Nephron (organoid): ENCODE data around the gene RND2.
A peak's percentile ranks its signal among the peaks of the same experiment; 100 is the strongest.

ENCODE experiments used
- H3K27ac Mint-ChIP-seq, 3 experiments: 2 replicates each; pipeline ENCODE4 v1.8.0; 2020; ENCODE audit warnings: mixed read lengths in 3 of 3, mild to moderate bottlenecking in 2 of 3, moderate library complexity in 1 of 3
- H3K27me3 Mint-ChIP-seq: 2 replicates; pipeline ENCODE4 v1.8.0; 2021; ENCODE audit warnings: low read depth, mild to moderate bottlenecking, moderate library complexity, mixed read lengths
- H3K36me3 Mint-ChIP-seq: 2 replicates; pipeline ENCODE4 v1.8.0; 2020; ENCODE audit warnings: low read depth, mixed read lengths
- H3K4me1 Mint-ChIP-seq: 2 replicates; pipeline ENCODE4 v1.8.0; 2020; ENCODE audit warnings: mixed read lengths
- H3K4me3 Mint-ChIP-seq, 3 experiments: 2 replicates each; pipeline ENCODE4 v1.8.0; 2020; ENCODE audit warnings: mild to moderate bottlenecking in 3 of 3, mixed read lengths in 3 of 3, moderate library complexity in 2 of 3
- H3K9me3 Mint-ChIP-seq: 2 replicates; pipeline ENCODE4 v1.8.0; 2020; ENCODE audit warnings: mixed read lengths
- CTCF ChIP-seq, 3 experiments: fragments of 200-600 bp; sonication (generic); IDR thresholded peaks; one replicate each; pipeline ENCODE4 v1.5.0; 2021; ENCODE audit warnings: antibody characterized with exemption in 3 of 3; ENCODE audit not compliant: unreplicated experiment in 3 of 3

The RND2 gene

DNA sequence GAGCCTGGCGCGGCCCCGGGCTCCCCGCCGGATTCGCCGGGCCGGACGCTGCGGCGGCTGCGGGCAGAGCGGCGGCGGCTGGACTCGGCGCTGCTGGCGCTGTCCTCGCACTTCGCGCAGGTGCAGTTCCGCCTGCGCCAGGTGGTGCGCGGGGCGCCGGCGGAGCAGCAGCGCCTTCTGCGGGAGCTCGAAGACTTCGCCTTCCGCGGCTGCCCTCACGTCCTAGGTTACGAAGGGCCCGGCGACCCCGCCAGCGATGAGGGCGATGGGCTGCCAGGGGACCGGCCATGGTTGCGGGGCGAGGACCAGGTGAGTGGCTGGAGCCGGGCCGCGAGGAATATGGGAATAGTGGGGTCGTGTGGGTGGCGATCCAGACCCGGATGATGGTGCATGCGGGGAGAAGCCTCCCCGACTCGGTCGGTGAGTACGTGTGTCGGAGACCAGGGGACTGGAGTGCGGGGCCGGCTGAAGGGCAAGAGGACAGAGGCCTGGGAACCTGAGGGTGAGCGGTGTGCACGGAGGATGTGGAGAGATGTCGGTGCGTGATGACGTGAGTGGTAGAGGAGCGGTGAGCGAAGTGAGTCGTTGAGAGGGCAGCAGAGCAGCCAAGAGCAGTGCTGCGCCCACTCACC lies 44.1 kb upstream of the RND2 start:
- Mint-ChIP-seq H3K27me3 (no peaks in the 10 kb centered on the region), H3K4me1 (peaks cover 25% of the 10 kb centered on the region), H3K4me3 (peak overlapping the region; percentile 92 to 95 (median 95)), H3K27ac (peak overlapping the region; percentile 67 to 89 (median 78)), H3K36me3 (peaks cover 17% of the 10 kb centered on the region), H3K9me3 (no peaks in the 10 kb centered on the region)
- peak in 2 of 3 experiments; percentile 16 to 35 for TF ChIP-seq CTCF (IDR thresholded peaks at IDR 0.05; ENCODE audit: unreplicated experiment in 3 of 3)

DNA sequence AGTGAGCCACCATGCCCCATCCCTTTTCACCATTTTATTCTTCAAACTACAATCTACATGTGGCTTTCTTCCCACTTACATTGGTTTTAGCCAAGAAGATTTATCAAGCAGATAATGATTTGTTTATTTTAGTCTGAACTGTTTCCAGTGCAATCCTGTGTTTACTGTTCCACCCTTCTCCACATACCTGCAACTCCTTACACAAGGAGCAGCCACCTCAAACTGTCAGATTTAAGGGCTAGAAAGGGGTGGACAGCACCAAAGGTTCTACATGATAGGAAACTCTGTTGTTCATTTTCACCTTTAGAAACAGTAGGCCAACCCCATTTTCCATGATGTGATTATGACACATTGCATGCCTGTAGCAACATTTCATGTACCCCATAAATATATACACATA lies 42.8 kb upstream of the RND2 start:
- no peaks in the 10 kb centered on the region for H3K27me3 Mint-ChIP-seq
- H3K4me3 Mint-ChIP-seq, result peak overlapping the region; percentile 92 to 95 (median 95)
- H3K27ac Mint-ChIP-seq, result no peak overlapping the region
- no peak for TF ChIP-seq CTCF (IDR thresholded peaks at IDR 0.05; ENCODE audit: unreplicated experiment in 3 of 3)
- H3K4me1 Mint-ChIP-seq, result peaks cover 25% of the 10 kb centered on the region
- no peaks in the 10 kb centered on the region for H3K9me3 Mint-ChIP-seq
- H3K36me3 Mint-ChIP-seq, result peaks cover 23% of the 10 kb centered on the region

DNA sequence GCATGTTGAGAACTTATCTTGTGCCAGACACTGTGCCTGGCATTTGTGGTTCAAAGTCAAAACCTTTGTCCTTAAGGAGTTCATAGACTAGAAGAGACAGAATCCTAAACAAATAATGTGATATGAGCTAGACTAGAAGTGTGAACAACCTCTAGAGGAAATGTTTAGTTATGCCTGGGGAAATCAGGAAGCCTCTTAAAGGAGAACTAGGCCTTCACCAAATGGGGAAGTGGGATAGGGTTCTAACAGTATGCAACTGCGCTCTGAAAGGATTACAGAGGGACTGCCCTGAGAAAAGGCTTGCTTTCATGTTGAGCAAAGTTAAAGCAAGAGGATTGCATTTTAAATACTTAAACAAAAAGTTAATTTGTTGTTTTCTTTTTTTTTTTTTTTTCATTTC lies 39.8 kb upstream of the RND2 start:
- Mint-ChIP-seq H3K4me3 (no peak overlapping the region), H3K27me3 (no peaks in the 10 kb centered on the region), H3K36me3 (peaks cover 49% of the 10 kb centered on the region), H3K4me1 (peaks cover 14% of the 10 kb centered on the region), H3K9me3 (no peaks in the 10 kb centered on the region), H3K27ac (no peak overlapping the region)
- TF ChIP-seq CTCF (IDR thresholded peaks at IDR 0.05; ENCODE audit: unreplicated experiment in 3 of 3), result no peak

GRCh38 chr17:42989141-42989540 lies 35.9 kb upstream of the RND2 start:
- H3K4me1 Mint-ChIP-seq, result no peaks in the 10 kb centered on the region

DNA sequence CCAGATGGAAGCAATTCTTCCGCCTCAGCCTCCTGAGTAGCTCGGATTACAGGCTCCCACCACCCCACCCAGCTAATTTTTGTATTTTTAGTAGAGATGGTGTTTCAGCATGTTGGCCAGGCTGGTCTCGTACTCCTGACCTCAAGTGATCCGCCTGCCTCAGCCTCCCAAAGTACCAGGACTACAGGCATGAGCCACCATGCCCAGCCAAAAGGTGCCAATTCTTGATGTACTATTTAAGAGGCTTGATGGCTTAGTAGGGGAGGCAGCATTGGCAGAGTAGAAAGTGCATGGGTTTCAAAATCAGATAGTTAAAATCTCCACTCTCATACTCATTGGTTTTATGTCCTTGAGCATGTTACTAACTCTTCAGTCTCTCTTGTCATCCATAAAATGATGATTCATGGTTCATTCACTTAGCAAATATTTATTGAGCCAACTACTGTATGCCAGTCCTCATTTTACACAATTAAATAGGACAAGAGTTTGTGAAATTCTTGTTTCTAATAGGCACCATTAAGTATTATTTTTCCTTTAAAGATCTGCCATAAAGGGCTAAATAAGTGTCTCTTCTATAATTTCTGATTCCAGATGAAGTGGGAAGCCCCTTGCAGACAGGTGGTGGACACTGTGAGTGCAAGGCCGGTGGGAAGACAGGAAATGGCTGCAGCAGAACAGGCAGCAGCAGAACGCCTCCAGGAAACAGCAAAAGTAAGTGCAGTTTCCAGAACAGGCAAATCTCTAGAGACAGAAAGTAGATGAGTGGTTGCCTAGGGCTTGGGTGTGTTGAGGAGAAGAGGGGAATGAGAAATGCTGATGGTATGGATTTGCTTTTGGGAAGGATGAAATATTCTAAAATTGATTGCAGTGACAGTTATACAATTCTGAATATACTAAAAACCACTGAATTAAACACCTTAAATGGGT lies 35.0 kb upstream of the RND2 start:
- no peaks in the 10 kb centered on the region for H3K4me1 Mint-ChIP-seq
- H3K27ac Mint-ChIP-seq, result no peak overlapping the region
- H3K36me3 Mint-ChIP-seq, result peaks cover 62% of the 10 kb centered on the region
- no peak for TF ChIP-seq CTCF (IDR thresholded peaks at IDR 0.05; ENCODE audit: unreplicated experiment in 3 of 3)
- H3K27me3 Mint-ChIP-seq, result no peaks in the 10 kb centered on the region
- H3K4me3 Mint-ChIP-seq, result no peak overlapping the region
- no peaks in the 10 kb centered on the region for H3K9me3 Mint-ChIP-seq

More at GRCh38 chr17:42989141-42989540, 35.9 kb upstream of the RND2 start:
- Mint-ChIP-seq H3K27ac (no peak overlapping the region), H3K4me3 (no peak overlapping the region), H3K27me3 (no peaks in the 10 kb centered on the region), H3K9me3 (no peaks in the 10 kb centered on the region), H3K36me3 (peaks cover 66% of the 10 kb centered on the region)
- TF ChIP-seq CTCF (IDR thresholded peaks at IDR 0.05; ENCODE audit: unreplicated experiment in 3 of 3), result no peak
